HG02798 (cell line): Measurements from ENCODE around the gene FAM13C.
"Not testable (repeated sequence)": the region's sequence is repeated elsewhere in the genome, so short reads cannot be mapped to it uniquely, and the experiment has no call there.

ENCODE experiments used
- ATAC-seq: cut with Tn5 transposase; IDR thresholded peaks from one replicate; pipeline ENCODE4 v1.9.1; 2021; ENCODE audit warnings: mild to moderate bottlenecking; ENCODE audit not compliant: unreplicated experiment, poor library complexity

FAM13C gene

GRCh38 chr10:59362144-59362958 is at the start of gene FAM13C:
FAM13C (minus strand) TSS chr10:59362549; CDS start chr10:59362460, 89 bp downstream.
- peak; percentile 69 for ATAC-seq

DNA sequence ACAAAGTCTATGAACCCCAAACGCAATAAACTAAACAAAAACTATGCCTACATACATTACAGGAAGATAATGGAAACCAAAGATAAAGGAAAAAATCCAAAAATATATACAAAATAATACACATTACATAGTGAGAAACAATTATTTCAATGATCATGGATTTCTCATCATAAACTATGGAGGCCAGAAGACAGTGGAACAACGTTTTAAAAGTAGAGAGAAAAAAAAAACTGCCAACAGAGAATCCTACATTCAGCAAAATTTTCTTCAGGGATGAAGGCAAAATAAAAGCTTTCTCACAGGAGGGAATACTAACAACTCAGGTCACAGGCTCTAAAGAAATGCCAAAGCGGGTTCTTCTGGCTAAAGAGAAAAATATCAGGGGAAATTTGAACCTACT is 42.9 kb upstream of the FAM13C start:
- no peak for ATAC-seq

DNA sequence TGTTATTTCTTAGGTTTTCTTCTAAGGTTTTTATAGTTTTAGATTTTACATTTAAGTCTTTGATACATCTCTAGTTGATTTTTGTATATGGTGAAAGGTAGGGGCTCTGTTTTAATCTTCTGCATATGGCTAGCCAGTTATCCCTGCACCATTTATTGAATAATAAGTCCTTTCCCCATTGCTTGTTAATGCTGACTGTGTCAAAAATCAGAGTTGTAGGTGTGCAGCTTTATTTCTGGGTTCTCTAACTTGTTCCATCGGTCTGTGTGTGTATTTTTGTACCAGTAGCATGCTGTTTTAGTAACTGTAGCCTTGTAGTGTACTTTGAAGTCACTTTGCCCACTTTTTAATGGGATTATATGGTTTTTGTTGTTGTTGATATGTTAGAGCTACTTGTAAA is 37.9 kb upstream of the FAM13C start:
- no peak for ATAC-seq

DNA sequence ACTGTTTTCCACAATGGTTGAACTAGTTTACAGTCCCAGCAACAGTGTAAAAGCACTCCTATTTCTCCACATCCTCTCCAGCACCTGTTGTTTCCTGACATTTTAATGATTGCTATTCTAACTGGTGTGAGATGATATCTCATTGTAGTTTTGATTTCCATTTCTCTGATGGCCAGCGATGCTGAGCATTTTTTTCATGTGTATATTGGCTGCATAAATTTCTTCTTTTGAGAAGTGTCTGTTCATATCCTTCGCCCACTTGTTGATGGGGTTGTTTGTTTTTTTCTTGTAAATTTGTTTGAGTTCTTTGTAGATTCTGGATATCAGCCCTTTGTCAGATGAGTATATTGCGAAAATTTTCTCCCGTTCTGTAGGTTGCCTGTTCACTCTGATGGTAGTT is 37.0 kb upstream of the FAM13C start:
- not testable (repeated sequence) for ATAC-seq

DNA sequence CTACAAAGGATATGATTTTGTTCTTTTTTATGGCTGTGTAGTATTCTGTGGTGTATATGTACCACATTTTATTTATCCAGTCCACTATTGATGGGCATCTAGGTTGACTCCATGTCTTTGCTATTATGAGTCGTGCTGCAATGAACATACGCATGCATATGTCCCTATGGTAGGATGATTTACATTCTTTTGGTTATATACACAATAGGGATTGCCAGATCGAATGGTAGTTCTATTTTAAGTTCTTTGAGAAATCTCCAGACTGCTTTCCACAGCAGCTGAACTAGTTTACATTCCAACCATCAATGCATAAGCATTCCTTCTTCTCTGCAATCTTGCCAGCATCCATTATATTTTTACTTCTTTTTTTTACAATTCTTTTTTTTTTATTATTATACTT is 35.6 kb upstream of the FAM13C start:
- ATAC-seq: no peak

- no peak for ATAC-seq
These were observed 33.6 kb upstream of the FAM13C start for GRCh38 chr10:59395984-59396383.

DNA sequence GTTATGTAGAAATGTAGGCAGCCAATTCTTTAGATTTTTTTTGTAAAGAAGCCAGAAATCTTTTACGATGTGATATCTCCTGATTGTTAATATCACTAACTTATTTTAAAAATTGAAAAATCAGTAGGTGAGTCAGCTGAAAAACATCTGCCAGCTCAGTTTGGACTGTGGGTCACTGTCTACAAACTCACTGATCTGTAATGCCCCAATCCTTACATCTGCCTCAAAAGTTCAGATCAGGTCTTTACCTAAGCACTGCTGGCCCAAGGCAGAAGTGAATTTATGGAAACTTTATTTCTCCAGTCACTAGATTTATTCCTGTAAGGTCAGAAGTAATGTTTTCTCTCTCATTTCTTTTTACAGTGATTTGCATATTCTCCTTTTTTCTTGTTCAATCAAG is 31.0 kb upstream of the FAM13C start:
- ATAC-seq: no peak

- no peak for ATAC-seq
These were observed 28.7 kb upstream of the FAM13C start for GRCh38 chr10:59391060-59391459.

DNA sequence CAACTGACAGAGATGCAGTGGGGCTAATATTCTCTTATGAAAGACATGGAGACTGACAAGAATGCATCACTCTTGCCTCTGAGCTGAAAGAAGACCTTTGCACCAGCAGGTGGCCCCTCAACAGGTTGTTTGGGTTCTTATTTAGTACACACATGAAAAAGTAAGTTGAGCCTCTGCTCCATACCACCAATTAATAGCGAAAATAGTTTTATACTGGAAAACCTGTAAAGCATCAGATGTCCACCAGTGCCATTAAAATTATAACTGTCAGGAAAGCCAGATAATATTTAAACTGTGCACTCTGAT is 26.3 kb upstream of the FAM13C start:
- no peak for ATAC-seq

- no peak for ATAC-seq
These were observed 25.8 kb upstream of the FAM13C start for GRCh38 chr10:59387951-59388670.

- no peak for ATAC-seq
These were observed 22.4 kb upstream of the FAM13C start for GRCh38 chr10:59384761-59385160.

GRCh38 chr10:59383908-59384307 is 21.6 kb upstream of the FAM13C start:
- no peak for ATAC-seq

GRCh38 chr10:59383436-59383835 is 21.1 kb upstream of the FAM13C start:
- ATAC-seq: no peak

DNA sequence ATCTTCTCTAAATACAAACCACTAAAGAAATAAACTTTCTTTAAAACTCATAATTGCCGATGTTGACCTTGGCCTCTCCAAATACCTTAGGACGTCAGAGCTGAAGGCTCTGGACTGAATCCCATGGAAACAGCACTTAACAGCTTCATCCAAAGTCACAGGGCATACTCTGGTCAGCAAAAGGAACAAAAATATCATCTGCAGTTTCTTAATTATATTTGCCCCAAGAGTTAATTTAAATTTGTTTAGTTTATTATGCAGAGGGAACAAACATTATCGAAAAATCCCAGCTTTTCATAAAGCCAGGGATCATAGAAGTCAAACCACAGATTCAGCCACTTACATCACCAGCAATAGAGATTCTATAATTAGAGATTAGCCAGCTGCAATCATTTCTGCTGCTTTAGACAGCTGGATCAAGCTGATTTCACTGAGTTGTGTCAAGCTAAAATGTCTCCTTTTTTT is 20.5 kb upstream of the FAM13C start:
- no peak for ATAC-seq

DNA sequence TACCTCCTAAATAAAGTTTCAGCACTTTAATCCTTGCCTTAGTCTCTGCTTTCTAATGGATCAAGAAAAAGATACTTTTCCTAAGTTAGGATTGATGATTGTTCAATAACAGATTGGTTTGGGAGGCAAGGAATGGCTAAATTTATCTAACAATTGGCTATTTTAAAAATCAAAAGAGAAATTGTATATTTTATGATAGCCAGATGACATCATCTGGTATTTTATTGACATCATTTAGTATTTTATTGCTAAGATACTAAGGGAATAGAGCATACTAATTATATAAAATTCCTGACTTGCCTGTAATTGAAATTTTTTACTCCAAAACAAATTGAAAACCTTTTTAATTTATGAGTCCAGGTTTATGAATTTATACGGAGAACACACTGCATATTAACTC is 19.3 kb upstream of the FAM13C start:
- ATAC-seq: no peak

DNA sequence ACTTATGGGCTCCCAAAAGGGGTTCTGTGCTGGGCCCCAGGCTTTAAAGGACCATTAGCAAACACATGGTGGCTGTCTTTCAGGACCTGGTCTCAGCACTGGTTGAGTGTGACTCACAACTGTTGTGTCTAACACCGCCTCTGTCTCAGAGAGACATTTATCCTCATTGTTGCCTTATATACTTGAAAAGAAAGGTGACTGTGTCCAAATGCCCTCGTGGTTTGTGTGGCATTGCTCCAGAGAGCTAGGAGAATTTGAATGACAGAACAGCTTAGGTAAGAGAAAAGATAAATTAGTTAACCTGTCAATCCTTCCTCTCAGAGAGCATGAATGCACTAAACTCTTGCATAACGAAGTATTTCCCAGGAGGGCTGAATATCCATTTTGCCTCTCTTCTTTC is 14.5 kb upstream of the FAM13C start:
- no peak for ATAC-seq

GRCh38 chr10:59375990-59376389 is 13.6 kb upstream of the FAM13C start:
- no peak for ATAC-seq

- no peak for ATAC-seq
These were observed 12.6 kb upstream of the FAM13C start for GRCh38 chr10:59374916-59375315.

- no peak for ATAC-seq
These were observed 10.7 kb upstream of the FAM13C start for GRCh38 chr10:59373071-59373470.

DNA sequence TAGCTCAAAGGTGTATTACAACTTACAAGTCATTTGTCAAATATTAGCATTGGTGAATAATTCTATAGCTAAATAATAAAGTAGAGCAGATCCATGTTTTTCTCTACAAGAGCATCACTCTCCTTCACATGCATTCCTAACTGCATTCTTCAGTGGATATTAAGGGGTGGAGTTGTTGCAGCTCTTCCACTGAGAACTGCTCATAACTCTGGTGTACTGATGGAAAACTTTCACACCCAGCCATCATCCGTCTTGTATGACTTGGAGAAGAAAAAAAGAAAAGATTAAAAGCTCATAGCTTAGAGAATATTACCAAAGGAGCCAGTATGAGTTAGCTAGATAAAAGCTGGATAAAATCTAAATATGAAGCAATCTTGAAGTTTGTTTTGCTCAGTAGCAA is 10.2 kb upstream of the FAM13C start:
- no peak for ATAC-seq

GRCh38 chr10:59366290-59366689 is 3.9 kb upstream of the FAM13C start:
- ATAC-seq: no peak

- no peak for ATAC-seq
These were observed 1.2 kb upstream of the FAM13C start for GRCh38 chr10:59363446-59363958.
